Measurements from ENCODE around the gene LYRM1.
"Not testable (repeated sequence)": the region's sequence is repeated elsewhere in the genome, so short reads cannot be mapped to it uniquely, and the experiment has no call there.

LYRM1 gene

GRCh38 chr16:20969386-20969785 is 68.8 kb downstream of the LYRM1 start:
- Histone ChIP-seq H3K9ac (ENCODE audit: low read length) (no peak overlapping the region), H2AFZ (ENCODE audit: low read length) (no peak overlapping the region), H3F3A (ENCODE audit: insufficient read depth, low read length) (no peaks in the 10 kb centered on the region), H4K20me1 (ENCODE audit: insufficient read depth, low read length) (no peaks in the 10 kb centered on the region), H3K27me3 (replicated peaks; ENCODE audit: insufficient read depth, low read length) (no peaks in the 10 kb centered on the region), H3K79me2 (ENCODE audit: low read length) (no peaks in the 10 kb centered on the region), H3K4me2 (ENCODE audit: low read depth, low read length) (no peak overlapping the region), H3K36me3 (replicated peaks; ENCODE audit: insufficient read depth, low read length) (no peaks in the 10 kb centered on the region), H3K27ac (ENCODE audit: low read length) (no peak overlapping the region), H3K4me3 (ENCODE audit: low read length) (no peak overlapping the region), H3K9me2 (replicated peaks; ENCODE audit: insufficient read depth, low read length) (no peaks in the 10 kb centered on the region), H3K4me1 (ENCODE audit: low read length) (no peaks in the 10 kb centered on the region), H3K9me3 (replicated peaks; ENCODE audit: insufficient read depth, low read length) (no peaks in the 10 kb centered on the region)
- no peak for DNase-seq
- TF ChIP-seq EZH2phosphoT487 (IDR thresholded peaks at IDR 0.05; ENCODE audit: low read length) (no peak), EZH2 (optimal IDR thresholded peaks at IDR 0.05; ENCODE audit: low read depth, low read length) (no peak)
- TF ChIP-seq, protein P1, sequence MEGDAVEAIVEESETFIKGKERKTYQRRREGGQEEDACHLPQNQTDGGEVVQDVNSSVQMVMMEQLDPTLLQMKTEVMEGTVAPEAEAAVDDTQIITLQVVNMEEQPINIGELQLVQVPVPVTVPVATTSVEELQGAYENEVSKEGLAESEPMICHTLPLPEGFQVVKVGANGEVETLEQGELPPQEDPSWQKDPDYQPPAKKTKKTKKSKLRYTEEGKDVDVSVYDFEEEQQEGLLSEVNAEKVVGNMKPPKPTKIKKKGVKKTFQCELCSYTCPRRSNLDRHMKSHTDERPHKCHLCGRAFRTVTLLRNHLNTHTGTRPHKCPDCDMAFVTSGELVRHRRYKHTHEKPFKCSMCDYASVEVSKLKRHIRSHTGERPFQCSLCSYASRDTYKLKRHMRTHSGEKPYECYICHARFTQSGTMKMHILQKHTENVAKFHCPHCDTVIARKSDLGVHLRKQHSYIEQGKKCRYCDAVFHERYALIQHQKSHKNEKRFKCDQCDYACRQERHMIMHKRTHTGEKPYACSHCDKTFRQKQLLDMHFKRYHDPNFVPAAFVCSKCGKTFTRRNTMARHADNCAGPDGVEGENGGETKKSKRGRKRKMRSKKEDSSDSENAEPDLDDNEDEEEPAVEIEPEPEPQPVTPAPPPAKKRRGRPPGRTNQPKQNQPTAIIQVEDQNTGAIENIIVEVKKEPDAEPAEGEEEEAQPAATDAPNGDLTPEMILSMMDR (IDR thresholded peaks at IDR 0.05; ENCODE audit: low read length): no peak

DNA sequence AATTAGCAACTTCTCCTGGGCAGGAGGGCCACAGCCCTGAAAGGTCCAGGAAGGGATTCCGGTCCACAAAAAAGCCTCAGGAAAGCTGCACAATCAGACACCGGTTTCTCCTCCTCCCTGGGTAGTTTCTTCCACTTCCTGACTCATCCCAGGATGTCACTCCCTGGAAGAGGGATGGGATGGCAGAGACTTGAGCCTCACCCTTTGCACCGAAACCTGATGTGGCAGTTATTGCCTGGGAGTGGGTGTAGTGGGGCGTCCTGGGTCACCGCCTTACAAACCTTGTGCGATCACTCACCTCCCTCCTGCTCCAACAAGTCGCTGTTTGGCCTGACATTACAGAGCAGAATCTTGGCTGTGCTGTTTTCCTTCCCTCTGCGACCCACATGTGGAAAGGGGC is 70.8 kb downstream of the LYRM1 start:
- no peaks in the 10 kb centered on the region for H4K20me1 ChIP-seq (ENCODE audit: insufficient read depth, low read length)
- no peaks in the 10 kb centered on the region for H3K27me3 ChIP-seq (replicated peaks; ENCODE audit: insufficient read depth, low read length)
- no peaks in the 10 kb centered on the region for H3K4me1 ChIP-seq (ENCODE audit: low read length)
- no peaks in the 10 kb centered on the region for H3K79me2 ChIP-seq (ENCODE audit: low read length)
- no peak overlapping the region for H3K27ac ChIP-seq (ENCODE audit: low read length)
- H2AFZ ChIP-seq (ENCODE audit: low read length): no peak overlapping the region
- H3K9me3 ChIP-seq (replicated peaks; ENCODE audit: insufficient read depth, low read length): no peaks in the 10 kb centered on the region
- H3K4me2 ChIP-seq (ENCODE audit: low read depth, low read length): no peak overlapping the region
- no peaks in the 10 kb centered on the region for H3K9me2 ChIP-seq (replicated peaks; ENCODE audit: insufficient read depth, low read length)
- H3K36me3 ChIP-seq (replicated peaks; ENCODE audit: insufficient read depth, low read length): no peaks in the 10 kb centered on the region
- TF ChIP-seq, protein P1 (IDR thresholded peaks at IDR 0.05; ENCODE audit: low read length): no peak
- TF ChIP-seq EZH2phosphoT487 (IDR thresholded peaks at IDR 0.05; ENCODE audit: low read length) (no peak), EZH2 (optimal IDR thresholded peaks at IDR 0.05; ENCODE audit: low read depth, low read length) (no peak)
- DNase-seq: no peak
- no peak overlapping the region for H3K4me3 ChIP-seq (ENCODE audit: low read length)
- H3K9ac ChIP-seq (ENCODE audit: low read length): no peak overlapping the region
- no peaks in the 10 kb centered on the region for H3F3A ChIP-seq (ENCODE audit: insufficient read depth, low read length)

- H3K9ac ChIP-seq (ENCODE audit: low read length); H3K9me3 ChIP-seq (replicated peaks; ENCODE audit: insufficient read depth, low read length); H4K20me1 ChIP-seq (ENCODE audit: insufficient read depth, low read length); H3K9me2 ChIP-seq (replicated peaks; ENCODE audit: insufficient read depth, low read length); H3K27me3 ChIP-seq (replicated peaks; ENCODE audit: insufficient read depth, low read length); H3K27ac ChIP-seq (ENCODE audit: low read length); H3K4me3 ChIP-seq (ENCODE audit: low read length); DNase-seq; H2AFZ ChIP-seq (ENCODE audit: low read length); H3K79me2 ChIP-seq (ENCODE audit: low read length); H3F3A ChIP-seq (ENCODE audit: insufficient read depth, low read length); H3K4me1 ChIP-seq (ENCODE audit: low read length); H3K4me2 ChIP-seq (ENCODE audit: low read depth, low read length); H3K36me3 ChIP-seq (replicated peaks; ENCODE audit: insufficient read depth, low read length): not testable (repeated sequence)
Measured at GRCh38 chr16:20973201-20973600, 72.6 kb downstream of the LYRM1 start.

All from MM.1S (cell line).